ENCODE measurements around the gene KBTBD2.
"Not testable (repeated sequence)": the region's sequence is repeated elsewhere in the genome, so short reads cannot be mapped to it uniquely, and the experiment has no call there.

Gene KBTBD2

DNA sequence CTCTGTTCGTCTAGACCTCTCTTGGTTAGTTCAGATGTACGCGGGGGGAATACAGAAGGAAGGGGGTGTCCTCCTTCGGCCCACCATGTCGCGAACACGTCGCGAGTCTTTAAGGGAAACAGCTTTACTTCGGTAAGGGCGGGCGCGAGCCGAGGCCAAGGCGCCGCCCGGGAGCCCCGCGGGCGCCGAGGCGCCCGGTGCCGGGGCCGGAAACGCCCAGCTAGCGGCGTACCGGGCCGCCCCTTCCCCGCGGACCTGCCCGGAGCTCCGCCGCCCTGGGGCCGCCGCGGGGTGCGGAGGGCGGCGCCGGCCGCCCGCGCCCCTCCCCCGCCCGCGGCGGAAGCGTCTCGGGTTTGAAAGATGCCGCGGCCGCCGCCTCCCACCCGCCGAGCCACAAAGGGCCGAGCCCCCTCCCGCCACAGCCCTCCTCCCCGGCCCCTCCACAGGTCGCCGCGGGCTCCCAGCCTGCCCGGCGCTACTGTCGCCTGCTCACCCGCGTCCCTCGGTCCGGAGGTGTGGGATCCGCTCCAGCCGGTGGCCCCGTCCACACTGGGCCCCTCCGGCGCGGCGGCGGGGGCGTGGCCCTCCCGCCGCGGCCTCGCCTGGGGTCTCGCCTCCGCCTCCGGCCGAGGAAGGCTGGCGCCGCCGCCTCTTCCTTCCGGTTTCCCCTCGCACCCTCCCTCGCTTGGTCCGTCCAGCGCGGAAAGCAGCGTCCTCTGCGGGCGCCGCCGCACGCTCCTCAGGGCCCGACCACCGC lies at the start of gene KBTBD2:
KBTBD2 (minus strand) TSS at position 718 of the 757 bp plus-strand sequence. CDS start 12,156 bp downstream, outside the sequence.
- DNase-seq: peak; percentile 82

DNA sequence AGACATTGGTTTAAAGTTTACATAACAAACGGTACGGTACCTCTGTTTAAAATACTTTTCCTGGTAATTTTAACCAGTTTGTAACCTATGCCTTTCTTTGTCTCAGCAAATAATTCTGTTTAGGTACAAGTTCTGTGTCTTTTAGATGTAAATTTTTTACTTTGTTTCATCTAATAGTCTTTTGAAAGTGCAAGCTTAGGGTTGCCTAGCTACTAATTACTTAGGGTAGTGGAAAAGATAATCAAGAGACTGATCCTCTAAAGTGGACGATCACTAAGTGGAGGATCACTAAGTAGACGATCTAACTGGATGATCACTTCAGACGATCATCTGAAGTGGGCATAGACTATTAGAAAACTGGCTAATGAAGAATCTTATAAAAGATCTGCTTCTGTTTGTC lies 49.6 kb upstream of the KBTBD2 start:
- no peak for DNase-seq

DNA sequence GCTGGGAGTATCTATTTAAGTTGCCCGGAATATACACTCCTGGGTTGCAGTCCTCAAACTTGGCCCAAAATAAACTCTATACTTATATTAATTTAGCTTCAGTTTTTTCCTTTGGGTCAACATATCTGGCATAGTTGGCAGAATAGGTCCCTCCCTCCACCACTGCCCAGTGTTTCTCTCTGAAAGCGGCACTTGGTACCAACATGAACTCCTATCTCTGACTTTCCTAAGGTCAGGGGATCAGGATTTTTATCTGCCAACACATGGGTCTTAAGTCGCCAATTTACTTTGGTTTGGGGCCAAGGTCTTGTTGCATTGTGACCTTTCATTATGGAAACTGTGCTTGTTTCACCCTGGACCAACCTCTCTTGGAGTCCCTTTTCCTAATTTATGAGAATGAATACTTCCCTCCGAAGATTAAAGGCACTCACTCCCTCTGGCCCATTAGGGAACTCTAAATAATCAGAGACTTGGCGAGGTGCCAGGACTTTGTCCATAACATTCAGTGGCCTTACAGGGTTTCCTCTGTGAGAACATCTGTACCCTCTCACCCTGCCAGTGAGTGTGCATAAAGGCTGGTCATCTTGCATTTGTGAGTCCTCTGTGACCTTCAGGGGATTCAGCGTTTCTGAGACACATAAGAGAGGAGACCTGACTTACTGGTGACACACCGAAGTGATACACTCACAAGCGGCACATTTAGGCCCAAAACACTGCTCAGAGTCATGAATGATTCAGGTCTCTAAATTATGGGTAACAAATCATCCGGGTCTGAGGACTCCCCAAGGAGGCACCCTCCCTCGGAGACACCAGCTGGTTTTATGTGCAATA lies 46.0 kb upstream of the KBTBD2 start:
- DNase-seq: no peak

DNA sequence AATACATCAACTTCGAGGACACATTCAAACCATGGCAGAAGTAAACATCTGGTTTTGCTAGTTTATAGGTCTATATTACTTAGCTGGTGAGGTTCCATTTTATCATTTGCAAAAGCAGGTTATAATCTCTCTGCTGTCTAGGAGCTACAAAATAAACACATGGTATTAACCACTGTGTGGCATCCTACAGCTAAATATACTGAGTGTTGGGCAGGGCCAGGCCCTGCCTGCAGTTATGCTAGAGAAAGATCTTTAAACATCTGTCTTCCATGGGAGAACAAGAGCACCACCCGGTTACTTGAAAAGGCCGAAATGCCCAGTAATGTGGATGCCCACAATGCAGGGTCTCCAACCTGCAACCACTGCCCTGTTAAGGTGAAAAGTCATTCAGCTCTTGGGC lies 45.1 kb upstream of the KBTBD2 start:
- no peak for DNase-seq

DNA sequence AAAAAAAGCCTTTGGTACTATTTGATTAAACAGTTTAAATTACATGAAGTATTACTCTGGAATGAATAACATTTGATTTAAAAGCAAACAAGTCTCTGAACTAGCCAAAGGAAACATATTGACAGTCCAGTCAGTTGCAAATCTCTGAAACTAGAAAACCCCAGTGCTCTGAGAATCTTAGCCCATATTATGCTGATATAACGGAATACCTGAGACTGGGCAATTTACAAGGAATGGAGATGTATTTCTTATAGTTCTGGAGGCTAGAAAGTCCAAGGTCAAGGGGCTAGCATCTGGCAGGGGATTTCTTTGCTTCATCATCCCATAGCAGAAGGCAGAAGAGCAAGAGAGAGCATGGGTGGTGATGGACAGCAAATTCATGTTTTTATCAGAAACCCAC lies 44.0 kb upstream of the KBTBD2 start:
- no peak for DNase-seq

DNA sequence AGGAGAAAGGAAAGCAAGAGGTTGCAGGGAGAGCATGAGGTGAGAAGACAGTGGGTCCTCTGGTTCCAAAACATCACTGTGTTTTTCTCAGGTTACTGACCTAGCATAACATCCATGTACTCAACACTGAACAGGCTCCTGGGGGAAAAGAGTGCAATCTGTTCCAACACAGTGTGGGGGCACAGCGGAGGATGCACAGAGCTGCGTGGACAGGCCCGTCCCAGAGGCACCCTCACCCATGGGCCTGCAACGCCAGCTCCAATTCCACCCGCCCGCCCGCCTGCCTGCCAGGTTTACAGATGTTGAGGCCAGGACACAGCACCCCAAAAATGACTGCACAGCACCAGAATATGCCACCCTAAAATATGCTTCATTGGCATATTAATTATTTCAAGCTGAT lies 38.8 kb upstream of the KBTBD2 start:
- DNase-seq: no peak

DNA sequence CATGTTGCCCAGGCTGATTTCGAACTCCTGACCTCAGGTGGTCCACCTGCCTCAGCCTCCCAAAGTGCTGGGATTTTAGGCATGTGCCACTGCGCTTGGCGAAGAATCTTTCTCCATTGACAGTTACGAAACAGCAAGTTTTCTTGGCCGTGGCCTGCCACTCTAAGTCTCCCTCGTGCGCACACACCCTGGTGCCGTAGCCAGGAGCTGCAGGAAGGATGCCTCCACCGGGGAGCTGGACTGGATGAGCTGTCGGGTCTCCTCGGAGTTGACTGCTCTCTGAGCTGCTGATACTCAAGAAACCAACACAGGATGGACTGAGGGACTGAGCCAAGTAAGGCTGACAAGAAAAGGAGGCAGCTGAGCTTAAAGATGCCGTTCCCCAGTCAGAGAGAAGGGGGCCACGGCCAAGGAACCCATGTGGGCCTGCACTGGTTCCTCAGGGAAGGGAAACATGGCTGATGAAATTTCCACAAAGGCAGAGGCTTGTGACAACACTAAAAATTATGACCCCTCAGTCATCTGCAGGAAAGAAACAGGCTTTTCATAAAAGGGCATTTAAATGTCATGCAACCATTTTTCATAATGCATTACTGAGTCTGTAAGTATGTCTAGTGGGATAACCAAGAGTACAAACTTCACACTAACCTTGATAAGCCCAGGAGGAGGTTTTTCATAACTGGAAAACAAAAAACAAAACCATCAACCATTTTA lies 38.0 kb upstream of the KBTBD2 start:
- DNase-seq: no peak

DNA sequence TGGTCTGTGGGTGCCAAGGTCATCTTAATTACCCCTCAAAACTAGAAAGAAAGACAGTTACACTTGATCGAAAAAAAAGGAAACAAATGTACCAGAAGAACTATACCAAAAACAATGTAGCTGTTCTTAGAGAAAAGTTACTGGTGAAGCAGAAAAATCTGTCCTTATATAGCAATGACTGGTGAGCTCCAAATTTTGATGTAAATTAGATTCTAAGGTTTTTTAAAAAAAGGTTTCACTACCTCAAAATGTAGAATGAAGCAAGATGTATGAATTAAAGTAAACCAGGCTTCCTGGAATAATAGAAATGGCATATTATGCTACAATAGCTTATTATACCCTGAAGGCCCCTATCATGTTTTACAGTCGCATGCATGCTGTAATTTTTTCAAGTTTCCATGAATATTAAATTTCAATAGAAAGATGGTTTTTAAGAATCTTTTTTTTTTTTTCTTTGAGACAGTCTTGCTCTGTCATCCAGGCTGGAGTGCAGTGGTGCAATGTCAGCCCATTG lies 37.3 kb upstream of the KBTBD2 start:
- DNase-seq: no peak

DNA sequence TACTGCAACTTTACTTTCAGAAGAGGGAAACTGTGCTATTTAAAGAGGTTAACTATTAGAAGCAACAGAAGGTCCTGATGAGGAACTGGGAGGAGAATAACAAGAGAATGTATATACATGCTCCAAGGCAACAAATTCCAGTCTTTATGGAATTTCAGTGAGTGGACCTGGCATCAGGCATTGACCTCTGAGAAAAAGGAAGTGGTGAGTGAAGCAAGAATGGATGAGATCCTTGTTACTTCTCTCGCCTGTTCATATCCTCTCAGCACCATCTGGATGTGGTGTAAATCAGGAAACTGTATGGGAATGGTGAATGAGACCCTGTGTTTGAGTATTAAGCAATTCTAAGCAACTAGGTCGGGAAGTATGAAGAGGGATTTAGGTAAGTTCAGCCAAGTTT lies 30.3 kb upstream of the KBTBD2 start:
- DNase-seq: no peak

DNA sequence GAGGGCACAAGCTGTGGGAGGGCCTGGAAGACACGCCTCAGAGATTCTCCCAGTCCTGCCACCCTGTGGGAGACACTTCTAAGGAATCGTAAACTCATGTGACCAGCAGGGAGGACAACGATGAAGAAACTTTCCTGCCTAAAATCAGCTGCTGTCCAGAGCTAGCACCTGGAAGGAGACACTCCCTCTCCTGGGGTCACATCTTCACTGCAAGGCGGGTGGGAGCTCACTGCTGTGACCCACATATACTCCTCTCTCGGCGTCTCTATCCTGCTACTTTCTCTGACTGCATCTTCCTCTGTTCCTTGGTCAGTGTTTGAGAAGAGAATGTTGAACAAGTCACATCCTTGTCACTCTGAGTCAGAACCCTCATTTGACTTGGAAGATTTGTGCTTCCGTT lies 25.4 kb upstream of the KBTBD2 start:
- not testable (repeated sequence) for DNase-seq

DNA sequence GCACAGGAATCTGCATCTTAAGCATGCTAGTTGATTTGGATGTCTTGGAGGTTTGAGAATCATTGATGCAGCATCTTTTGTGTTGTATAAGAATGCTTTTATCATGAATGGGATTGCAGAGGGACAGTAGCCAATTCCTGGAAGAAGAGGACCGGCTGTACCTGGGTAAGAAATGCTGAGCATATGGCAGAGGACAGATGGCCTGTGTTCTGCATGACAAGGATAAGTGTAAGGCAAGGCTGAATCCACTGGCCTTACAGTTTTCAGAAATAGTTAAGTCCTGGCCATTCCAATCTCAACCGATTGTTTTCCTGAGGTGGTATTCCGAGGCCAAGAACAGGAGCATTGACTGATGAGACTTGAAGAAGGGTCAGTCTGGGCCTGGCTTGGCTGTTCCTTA lies 24.4 kb upstream of the KBTBD2 start:
- DNase-seq: no peak

DNA sequence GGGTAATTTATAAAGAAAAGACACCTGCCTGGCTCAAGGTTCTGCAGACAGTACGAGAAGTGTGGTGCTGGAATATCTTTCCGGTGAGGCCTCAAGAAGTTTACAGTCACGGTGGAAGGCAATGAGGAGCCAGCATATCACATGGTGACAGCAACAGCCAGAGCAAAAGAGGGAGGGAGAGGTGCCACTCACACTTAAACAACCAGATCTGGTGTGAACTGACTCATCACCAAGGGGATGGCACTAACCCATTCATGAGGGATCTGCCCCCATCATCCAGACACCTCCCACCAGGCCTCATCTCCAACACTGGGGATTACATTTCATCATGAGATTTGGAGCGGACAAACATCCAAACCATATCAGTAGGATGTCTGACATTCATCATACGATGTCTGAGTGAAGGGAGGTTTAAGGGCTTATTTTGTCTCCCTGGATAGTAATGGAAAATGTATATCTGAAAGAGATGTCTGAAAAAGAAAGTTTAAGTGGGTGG lies 23.5 kb upstream of the KBTBD2 start:
- DNase-seq: no peak

DNA sequence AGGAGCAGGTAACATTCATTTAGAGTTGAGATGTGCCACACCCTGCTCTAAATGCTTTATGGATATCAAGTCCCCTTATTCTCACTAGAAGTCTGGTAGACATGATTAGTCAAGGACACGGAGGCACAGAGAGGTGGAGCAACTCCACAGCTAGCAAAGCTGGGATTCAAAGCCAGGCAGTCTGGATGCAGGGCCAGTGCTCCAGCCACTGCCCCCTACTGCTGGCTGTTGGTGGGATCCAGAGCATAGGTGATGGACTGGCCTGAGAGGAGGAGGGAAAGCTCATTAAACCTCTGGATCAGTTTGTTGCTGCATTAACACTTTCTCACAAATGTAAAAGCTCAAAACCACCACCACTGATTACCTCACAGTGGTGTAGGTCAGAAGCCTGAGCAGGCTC lies 22.6 kb upstream of the KBTBD2 start:
- DNase-seq: no peak

DNA sequence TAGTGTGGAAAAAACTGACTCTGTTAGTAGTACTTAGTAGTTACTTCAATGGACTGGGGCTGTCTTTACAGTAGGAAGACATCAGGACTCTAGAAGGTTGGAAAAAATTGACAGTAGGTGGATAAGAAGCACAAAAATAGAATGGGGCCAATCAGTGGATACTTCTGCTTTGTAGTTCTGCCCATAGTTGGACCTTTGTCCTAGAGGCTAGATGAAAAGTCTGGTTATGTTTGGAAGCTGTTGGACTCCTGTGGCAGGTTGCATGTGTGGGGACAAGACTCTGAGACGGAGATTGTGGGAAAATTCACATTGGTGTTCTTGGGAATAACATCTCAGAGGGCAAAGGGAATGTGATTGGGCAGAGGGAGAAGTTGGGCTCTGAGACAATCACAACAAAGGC lies 18.6 kb upstream of the KBTBD2 start:
- no peak for DNase-seq

DNA sequence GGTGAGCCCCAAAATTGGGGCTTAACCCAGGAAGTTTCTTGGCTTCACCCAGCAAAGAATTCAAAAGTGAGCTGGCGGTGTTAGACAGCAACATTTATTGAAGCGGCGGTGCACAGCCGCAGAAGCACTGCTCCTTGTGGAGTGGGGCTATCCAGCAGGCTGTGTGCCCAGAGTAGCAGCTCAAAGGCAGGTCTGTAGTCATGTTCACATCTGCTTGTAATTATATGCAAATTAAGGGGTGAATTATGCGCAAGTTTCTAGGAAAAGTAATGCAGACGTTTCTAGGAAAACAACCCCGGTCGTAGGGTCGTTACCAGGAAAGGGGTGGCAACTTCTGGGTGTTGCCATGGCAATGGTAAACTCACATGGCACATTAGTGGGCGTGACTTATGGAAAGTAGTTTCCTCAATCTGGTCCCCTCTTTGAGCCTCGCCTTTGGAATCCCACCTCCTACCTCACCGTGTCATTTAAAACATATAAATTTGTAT lies 13.7 kb upstream of the KBTBD2 start:
- DNase-seq: peak; percentile 55

DNA sequence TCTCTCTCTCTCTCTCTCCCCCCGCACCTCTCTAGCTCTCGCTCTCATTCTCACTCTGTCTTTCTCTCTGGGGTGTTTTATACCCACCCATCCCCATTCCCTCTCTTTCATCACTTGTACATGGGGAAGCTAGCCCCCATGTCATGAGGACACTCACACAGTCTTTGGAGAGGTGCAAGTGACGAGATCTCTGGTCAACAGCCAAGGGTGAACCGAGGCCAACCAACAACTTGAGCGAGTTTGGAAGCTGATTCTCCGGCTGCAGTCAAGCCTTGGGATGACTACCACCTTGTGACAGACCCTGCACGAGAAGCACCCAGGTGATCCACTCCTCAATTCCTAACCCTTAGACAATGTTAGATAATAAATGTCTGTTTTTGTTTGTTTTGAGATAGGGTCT lies 10.1 kb upstream of the KBTBD2 start:
- DNase-seq: no peak

DNA sequence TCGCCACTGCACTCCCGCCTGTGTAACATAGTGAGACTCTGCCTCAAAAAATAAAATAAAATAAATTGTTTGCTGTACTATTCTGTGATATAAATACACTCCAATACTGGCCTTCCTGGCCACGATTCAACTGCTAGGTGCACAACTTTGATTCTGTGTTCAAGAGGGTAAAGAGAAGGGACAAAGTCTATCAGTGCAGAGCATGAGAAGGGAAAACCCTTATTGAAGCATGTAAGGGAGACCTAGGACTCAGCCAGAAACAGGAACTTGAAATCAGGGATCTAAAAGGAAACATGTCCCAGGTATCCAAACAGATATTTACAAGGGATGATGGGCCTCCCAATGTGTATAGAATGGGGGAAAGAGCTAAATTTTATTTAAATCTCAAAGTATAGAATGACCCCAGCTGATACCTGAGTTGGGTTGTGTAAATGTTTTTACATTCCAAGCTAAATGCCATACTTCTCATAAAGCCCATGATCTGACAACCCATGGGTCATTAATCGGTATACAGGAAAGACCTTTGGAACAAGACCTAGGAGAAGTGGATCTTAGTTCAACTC lies 9.0 kb upstream of the KBTBD2 start:
- no peak for DNase-seq

DNA sequence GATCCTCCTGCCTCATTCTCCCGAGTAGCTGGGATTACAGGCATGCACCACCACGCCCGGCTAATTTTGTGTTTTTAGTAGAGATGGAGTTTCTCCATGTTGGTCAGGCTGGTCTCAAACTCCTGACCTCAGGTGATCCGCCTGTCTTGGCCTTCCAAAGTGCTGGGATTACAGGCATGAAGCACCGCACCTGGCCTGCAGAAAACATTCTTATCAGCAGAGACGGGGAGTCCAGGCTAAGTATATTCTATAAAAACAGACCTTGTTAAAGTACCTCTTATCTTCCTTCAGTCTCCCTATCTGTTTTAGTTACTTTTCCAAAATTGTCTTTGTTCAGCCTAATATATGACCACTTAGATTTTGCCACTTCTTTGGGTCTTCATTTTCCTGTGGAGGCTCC lies 5.8 kb upstream of the KBTBD2 start:
- not testable (repeated sequence) for DNase-seq

DNA sequence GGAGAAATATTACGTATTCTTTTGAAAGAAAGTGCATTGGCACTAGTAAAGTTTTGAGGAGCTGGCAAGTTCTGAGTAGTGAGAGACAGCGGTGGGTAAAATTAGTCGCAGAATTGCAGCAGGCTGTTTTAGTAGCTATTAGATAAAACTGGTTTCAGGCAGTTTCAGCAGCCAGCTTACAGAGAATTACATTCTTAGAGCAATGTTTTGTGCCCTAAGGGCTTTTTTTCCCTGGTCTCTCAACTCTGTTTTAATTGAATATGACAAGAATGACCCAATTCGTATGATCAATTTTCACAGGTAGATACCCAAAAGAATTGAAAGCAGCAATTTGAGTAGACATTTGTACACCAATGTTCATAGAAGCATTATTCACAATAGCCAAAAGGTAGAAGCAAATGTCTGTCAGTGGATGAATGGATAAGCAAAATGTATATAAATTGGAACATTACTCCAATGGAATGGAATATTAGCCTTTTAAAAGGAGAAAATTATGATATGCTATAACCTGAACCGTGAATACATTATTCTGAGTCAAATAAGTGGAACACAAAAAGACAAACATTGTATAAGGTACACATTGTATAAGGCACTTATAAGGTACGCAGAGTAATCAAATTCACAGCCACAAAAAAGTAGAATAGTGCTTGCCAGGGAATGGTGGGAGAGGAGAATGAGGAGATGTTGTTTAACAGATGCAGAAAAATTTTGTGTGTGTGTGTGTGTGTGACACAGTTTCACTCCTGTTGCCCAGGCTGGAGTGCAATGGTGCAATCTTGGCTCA lies 5.2 kb upstream of the KBTBD2 start:
- no peak for DNase-seq

DNA sequence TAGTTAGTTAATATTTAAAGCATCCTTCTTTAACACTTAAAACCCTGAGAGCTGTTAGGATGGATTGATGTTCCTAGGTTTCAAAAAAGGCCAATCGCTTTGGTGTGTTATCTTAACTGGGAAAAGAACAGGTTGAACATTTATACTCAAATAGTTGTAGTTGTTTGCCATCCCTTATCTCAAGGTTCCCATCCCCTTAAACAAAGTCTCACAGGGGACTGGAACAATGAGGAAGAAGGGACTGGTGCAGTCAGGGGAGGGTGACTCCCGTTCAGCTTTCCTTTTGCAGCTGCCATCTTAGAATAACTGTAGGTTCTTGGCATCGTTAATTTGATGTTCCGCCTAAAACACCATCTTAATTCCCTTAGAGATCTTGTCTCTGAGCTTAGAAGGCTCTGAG lies 2.6 kb upstream of the KBTBD2 start:
- DNase-seq: no peak

DNA sequence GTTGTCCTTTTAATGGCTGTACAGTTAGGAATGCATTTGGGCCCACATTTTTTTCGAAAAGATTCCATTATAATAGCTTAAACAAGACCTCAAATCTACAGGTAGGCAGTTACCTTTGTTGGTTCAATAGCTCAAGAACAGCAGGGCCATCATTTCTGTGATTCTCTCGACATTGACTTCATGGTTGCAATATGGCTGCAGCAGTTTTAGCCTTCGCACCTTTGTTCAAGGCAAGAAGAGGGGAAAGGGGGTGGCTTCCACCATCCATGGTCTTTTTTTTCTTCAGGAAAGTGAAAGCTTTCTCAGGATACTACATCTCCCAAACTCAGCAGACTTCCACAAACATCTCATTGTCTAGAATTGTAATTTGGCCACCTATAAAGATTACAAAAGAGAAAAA lies 2.2 kb upstream of the KBTBD2 start:
- no peak for DNase-seq

DNA sequence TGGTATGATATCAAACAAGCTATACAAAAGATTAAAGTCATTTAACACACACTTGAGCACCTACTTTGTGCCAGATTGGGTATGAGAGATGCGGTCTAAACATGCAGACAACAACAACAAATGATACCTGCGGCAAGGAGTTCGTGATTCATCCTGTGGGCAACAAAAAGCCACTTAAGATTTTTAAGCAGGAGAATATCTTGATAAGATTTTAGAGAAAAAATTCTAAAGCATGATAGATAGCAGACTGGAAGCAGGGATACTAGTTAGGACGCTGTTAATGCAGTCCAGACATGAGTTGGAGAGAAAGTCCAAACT lies 1.6 kb upstream of the KBTBD2 start:
- DNase-seq: no peak
